HCT116 (cell line): ENCODE measurements around the gene SEH1L. TPM values are rescaled to one million over a fixed set of nuclear protein-coding genes. Genes with fewer than 3 reads are reported as not detected.

Experiments used
- ATAC-seq: fragments of 200-7000 bp; cut with Tn5 transposase; 2 replicates; pipeline ENCODE4 v1.9.1; 2020; ENCODE audit warnings: mild to moderate bottlenecking, moderate library complexity
- BruUV-seq: library from RNA; stranded (reverse); fragments of 400-500 nt; replicated peaks from 2 replicates; lab custom pipeline; 2021; lab: Mats Ljungman, UMichigan
- CTCF ChIA-PET: fragments of 300-600 bp; sonication (Branson Sonifier 250); formaldehyde crosslinking; loops from one replicate; lab custom pipeline; 2021; ENCODE audit warnings: antibody characterized with exemption; lab: Charles Lee
- POLR2A ChIA-PET: fragments of 300-600, 350-600 bp; sonication (Branson Sonifier 250); formaldehyde crosslinking; loops from one replicate; lab custom pipeline; 2021; ENCODE audit warnings: antibody characterized with exemption; lab: Charles Lee
- RAD21 ChIA-PET, 2 experiments: fragments of 300-600 bp; sonication (Branson Sonifier 250); formaldehyde crosslinking; loops; one replicate each; lab custom pipeline; 2023; ENCODE audit warnings: low total read pairs in 2 of 2; ENCODE audit not compliant: uncharacterized antibody in 2 of 2, unreplicated experiment in 2 of 2, low non-redundant PET in 1 of 2; lab: Charles Lee
- DNase-seq: peaks from one replicate; pipeline ENCODE4 v3.0.0-alpha.2; 2010; ENCODE audit warnings: low read depth, low spot score
- H2AFZ ChIP-seq: fragments of 200-600 bp; shearing (Covaris generic), sonication (generic); 2 replicates; pipeline ENCODE4 v1.6.1; 2017; ENCODE audit warnings: low read depth, mixed run types, mixed read lengths, antibody characterized with exemption, low read length; ENCODE audit not compliant: poor library complexity, severe bottlenecking
- H3K27ac ChIP-seq: 2 replicates; pipeline ENCODE4 v1.5.1; 2012; ENCODE audit warnings: low read depth, low read length
- H3K27me3 ChIP-seq: fragments of 200-600 bp; sonication (generic); 2 replicates; pipeline ENCODE4 v1.6.1; 2016; ENCODE audit warnings: mixed run types, low read length, mixed read lengths; ENCODE audit not compliant: insufficient read depth
- H3K36me3 ChIP-seq, 2 experiments: fragments of 200-500 bp in 1 of 2; fragments of 200-600 bp in 1 of 2; sonication (Bioruptor generic) in 1 of 2; sonication (generic) in 1 of 2; 2 replicates each; pipeline versions ENCODE4 v1.5.1 to v1.6.1; 2014 to 2016; ENCODE audit warnings: low read length in 2 of 2, inconsistent platforms in 1 of 2, mixed read lengths in 1 of 2, mixed run types in 1 of 2; ENCODE audit not compliant: insufficient read depth in 2 of 2, control insufficient read depth in 1 of 2
- H3K4me1 ChIP-seq, 2 experiments: fragments of 200-600 bp in 1 of 2; sonication (generic) in 1 of 2; 2 replicates each; pipeline versions ENCODE4 v1.5.1 to v1.6.1; 2012 to 2017; ENCODE audit warnings: low read length in 2 of 2, inconsistent platforms in 1 of 2, mild to moderate bottlenecking in 1 of 2, mixed read lengths in 1 of 2, mixed run types in 1 of 2, moderate library complexity in 1 of 2; ENCODE audit not compliant: insufficient read depth in 2 of 2, control insufficient read depth in 1 of 2
- H3K4me2 ChIP-seq: fragments of 200-600 bp; sonication (generic); 2 replicates; pipeline ENCODE4 v1.6.1; 2017; ENCODE audit warnings: mixed run types, low read length, mixed read lengths
- H3K4me3 ChIP-seq, 2 experiments: fragments of 200-600 bp in 1 of 2; sonication (generic) in 1 of 2; replicated peaks in 1 of 2; 2 replicates each; pipeline ENCODE4 v1.5.1; 2011 to 2016; ENCODE audit warnings: low read length in 2 of 2, control low read depth in 1 of 2, low read depth in 1 of 2, mild to moderate bottlenecking in 1 of 2, mixed read lengths in 1 of 2, mixed run types in 1 of 2
- H3K79me2 ChIP-seq: fragments of 200-600 bp; sonication (generic); 2 replicates; pipeline ENCODE4 v1.6.1; 2017; ENCODE audit warnings: mild to moderate bottlenecking, mixed run types, low read length, moderate library complexity, mixed read lengths; ENCODE audit not compliant: insufficient read depth
- H3K9ac ChIP-seq: fragments of 200-600 bp; sonication (generic); 2 replicates; pipeline ENCODE4 v1.6.1; 2016; ENCODE audit warnings: low read length, mixed read lengths
- H3K9me2 ChIP-seq: fragments of 200-600 bp; sonication (generic), shearing (Covaris generic); 2 replicates; pipeline ENCODE4 v1.6.1; 2017; ENCODE audit warnings: mixed run types, mild to moderate bottlenecking, moderate library complexity; ENCODE audit not compliant: insufficient read depth
- H3K9me3 ChIP-seq, 2 experiments: fragments of 200-500 bp in 1 of 2; fragments of 200-600 bp in 1 of 2; sonication (Bioruptor generic) in 1 of 2; sonication (generic) in 1 of 2; 2 replicates each; pipeline ENCODE4 v1.6.1; 2014 to 2017; ENCODE audit warnings: low read length in 2 of 2, mixed read lengths in 2 of 2, inconsistent platforms in 1 of 2, low read depth in 1 of 2, mild to moderate bottlenecking in 1 of 2, mixed run types in 1 of 2, moderate library complexity in 1 of 2; ENCODE audit not compliant: control insufficient read depth in 1 of 2, insufficient read depth in 1 of 2
- H4K20me1 ChIP-seq: fragments of 200-600 bp; sonication (generic), shearing (Covaris generic); 2 replicates; pipeline ENCODE4 v1.6.1; 2017; ENCODE audit warnings: mixed run types, mild to moderate bottlenecking, moderate library complexity; ENCODE audit not compliant: insufficient read depth
- CEBPB ChIP-seq: IDR thresholded peaks from 2 replicates; pipeline ENCODE4 v1.6.1; 2012; ENCODE audit warnings: low read depth
- EGR1 ChIP-seq: IDR thresholded peaks from 2 replicates; pipeline ENCODE4 v1.6.1; 2012; ENCODE audit warnings: low read depth
- FOSL1 ChIP-seq: IDR thresholded peaks from 2 replicates; pipeline ENCODE4 v1.6.1; 2012; ENCODE audit warnings: low read depth
- JUND ChIP-seq: IDR thresholded peaks from 2 replicates; pipeline ENCODE4 v1.6.1; 2012
- POLR2AphosphoS5 ChIP-seq: IDR thresholded peaks from 2 replicates; pipeline ENCODE4 v1.6.1; 2011; ENCODE audit warnings: mild to moderate bottlenecking, low read depth, low read length, moderate library complexity
- SP1 ChIP-seq: IDR thresholded peaks from 2 replicates; pipeline ENCODE4 v1.6.1; 2012; ENCODE audit warnings: low read depth
- SRF ChIP-seq: IDR thresholded peaks from 2 replicates; pipeline ENCODE4 v1.6.1; 2012; ENCODE audit warnings: low read depth
- YY1 ChIP-seq: IDR thresholded peaks from 2 replicates; pipeline ENCODE4 v1.6.1; 2011; ENCODE audit warnings: low read length, low read depth, moderate library complexity, mild to moderate bottlenecking; ENCODE audit not compliant: insufficient replicate concordance; ENCODE audit errors: extremely low read depth
- intact Hi-C: fragments of 100-400 bp; cut with micrococcal nuclease; formaldehyde crosslinking; loops from 2 replicates; pipeline ENCODE4 v1.10.0; 2022
- total RNA-seq: library from RNA; stranded (reverse); gene quantifications from one replicate; pipeline ENCODE4 v1.2.1, GENCODE V29; 2021; ENCODE audit not compliant: unreplicated experiment
- TF ChIP-seq, protein P1 (sequence below): IDR thresholded peaks from 2 replicates; pipeline ENCODE4 v1.6.1; 2011; ENCODE audit warnings: mild to moderate bottlenecking, low read length, moderate library complexity; ENCODE audit not compliant: insufficient replicate concordance; ENCODE audit errors: extremely low read depth

The SEH1L gene
- total RNA-seq, 1 experiment from 2014 or later = 83.7 TPM

DNA sequence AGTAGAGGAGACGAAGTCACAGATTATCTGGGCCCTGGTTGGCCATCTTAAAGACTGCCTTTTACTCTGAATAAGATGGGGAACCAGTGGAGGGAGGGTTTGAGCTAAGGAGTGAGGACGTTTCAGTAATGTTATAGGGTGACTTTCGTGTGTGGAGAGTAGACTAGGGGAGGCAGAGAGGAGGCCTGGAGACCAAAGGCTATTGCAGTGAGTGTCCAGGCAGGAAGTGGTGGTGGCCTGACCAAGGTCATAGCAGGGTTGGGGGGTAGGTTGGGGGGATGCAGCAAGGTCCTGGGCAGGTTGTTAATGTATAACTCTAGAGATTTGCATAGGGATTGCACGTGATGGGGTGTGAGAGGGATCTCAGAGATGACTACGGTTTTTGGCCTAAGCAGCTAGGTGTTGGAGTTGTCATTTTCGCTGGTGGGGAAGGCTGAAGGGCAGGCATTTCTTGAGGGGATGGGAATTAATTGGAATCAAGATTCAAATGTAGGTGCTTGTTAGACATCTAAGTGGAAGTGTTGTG, 48.2 kb downstream of the SEH1L start:
- CTCF ChIA-PET = no interaction called here
- Histone ChIP-seq H3K9ac (no peak overlapping the region), H3K9me2 (no peaks in the 10 kb centered on the region), H3K27ac (no peak overlapping the region), H3K79me2 (peaks cover 96% of the 10 kb centered on the region), H4K20me1 (peaks cover 4% of the 10 kb centered on the region; the same call in 1 of the 2 replicates), H3K4me2 (no peak overlapping the region), H3K9me3 (no peaks in the 10 kb centered on the region), H3K36me3 (peaks cover 3 to 4% of the 10 kb centered on the region in 2 experiments; a peak in 2 of 4 replicates), H3K27me3 (no peaks in the 10 kb centered on the region), H3K4me3 (no peak overlapping the region), H3K4me1 (peaks cover 7 to 10% of the 10 kb centered on the region in 2 experiments; a peak in 3 of 4 replicates), H2AFZ (no peak overlapping the region)
- TF ChIP-seq, protein P1, sequence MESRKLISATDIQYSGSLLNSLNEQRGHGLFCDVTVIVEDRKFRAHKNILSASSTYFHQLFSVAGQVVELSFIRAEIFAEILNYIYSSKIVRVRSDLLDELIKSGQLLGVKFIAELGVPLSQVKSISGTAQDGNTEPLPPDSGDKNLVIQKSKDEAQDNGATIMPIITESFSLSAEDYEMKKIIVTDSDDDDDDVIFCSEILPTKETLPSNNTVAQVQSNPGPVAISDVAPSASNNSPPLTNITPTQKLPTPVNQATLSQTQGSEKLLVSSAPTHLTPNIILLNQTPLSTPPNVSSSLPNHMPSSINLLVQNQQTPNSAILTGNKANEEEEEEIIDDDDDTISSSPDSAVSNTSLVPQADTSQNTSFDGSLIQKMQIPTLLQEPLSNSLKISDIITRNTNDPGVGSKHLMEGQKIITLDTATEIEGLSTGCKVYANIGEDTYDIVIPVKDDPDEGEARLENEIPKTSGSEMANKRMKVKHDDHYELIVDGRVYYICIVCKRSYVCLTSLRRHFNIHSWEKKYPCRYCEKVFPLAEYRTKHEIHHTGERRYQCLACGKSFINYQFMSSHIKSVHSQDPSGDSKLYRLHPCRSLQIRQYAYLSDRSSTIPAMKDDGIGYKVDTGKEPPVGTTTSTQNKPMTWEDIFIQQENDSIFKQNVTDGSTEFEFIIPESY = no peak
- no peak for TF ChIP-seq EGR1
- no peak for TF ChIP-seq JUND
- TF ChIP-seq YY1 = no peak
- TF ChIP-seq SRF = no peak
- TF ChIP-seq POLR2AphosphoS5 = no peak
- no peak for TF ChIP-seq FOSL1
- no peak for TF ChIP-seq CEBPB
- TF ChIP-seq SP1 = no peak
- POLR2A ChIA-PET = no interaction called here
- intact Hi-C loops = no loop called here
- ATAC-seq = no peak
- RAD21 ChIA-PET = no interaction called here
- no peak for DNase-seq
- BruUV-seq = no TSS peak
